HG02870 (cell line): ENCODE results near the gene ZBTB47.

Source experiments
- ATAC-seq: cut with Tn5 transposase; IDR thresholded peaks from one replicate; pipeline ENCODE4 v1.9.1; 2021; ENCODE audit warnings: mild to moderate bottlenecking, moderate library complexity; ENCODE audit not compliant: unreplicated experiment

The ZBTB47 gene

GRCh38 chr3:42664438-42664803 is 10.9 kb downstream of the ZBTB47 start:
- no peak for ATAC-seq

GRCh38 chr3:42665050-42665878 is 11.8 kb downstream of the ZBTB47 start:
- no peak for ATAC-seq

- ATAC-seq: no peak
Measured at GRCh38 chr3:42666022-42666421, 12.5 kb downstream of the ZBTB47 start.

- ATAC-seq: no peak
Measured at GRCh38 chr3:42666577-42666998, 13.1 kb downstream of the ZBTB47 start.

GRCh38 chr3:42667096-42667522 is 13.6 kb downstream of the ZBTB47 start:
- no peak for ATAC-seq

GRCh38 chr3:42667523-42668412 is 14.3 kb downstream of the ZBTB47 start:
- ATAC-seq: no peak

GRCh38 chr3:42668413-42668760 is 14.9 kb downstream of the ZBTB47 start:
- no peak for ATAC-seq

- no peak for ATAC-seq
Measured at GRCh38 chr3:42668793-42669217, 15.3 kb downstream of the ZBTB47 start.

- no peak for ATAC-seq
Measured at GRCh38 chr3:42670051-42670576, 16.6 kb downstream of the ZBTB47 start.

- no peak for ATAC-seq
Measured at GRCh38 chr3:42670670-42671069, 17.2 kb downstream of the ZBTB47 start.

GRCh38 chr3:42672515-42672914 is 19.0 kb downstream of the ZBTB47 start:
- no peak for ATAC-seq

GRCh38 chr3:42673082-42673481 is 19.6 kb downstream of the ZBTB47 start:
- no peak for ATAC-seq

GRCh38 chr3:42674146-42674545 is 20.6 kb downstream of the ZBTB47 start:
- no peak for ATAC-seq

- no peak for ATAC-seq
Measured at GRCh38 chr3:42675909-42676308, 22.4 kb downstream of the ZBTB47 start.

GRCh38 chr3:42678447-42678846 is 24.9 kb downstream of the ZBTB47 start:
- no peak for ATAC-seq

- no peak for ATAC-seq
Measured at GRCh38 chr3:42680271-42680670, 26.8 kb downstream of the ZBTB47 start.

GRCh38 chr3:42680806-42681205 is 27.3 kb downstream of the ZBTB47 start:
- no peak for ATAC-seq

GRCh38 chr3:42681361-42682038 is 28.0 kb downstream of the ZBTB47 start:
- ATAC-seq: no peak

GRCh38 chr3:42682301-42683070 is 29.0 kb downstream of the ZBTB47 start:
- ATAC-seq: no peak

- ATAC-seq: no peak
Measured at GRCh38 chr3:42683875-42684598, 30.5 kb downstream of the ZBTB47 start.
